H1 (cell line): Measurements from ENCODE around the gene IFNL4. TPM values are rescaled to one million over a fixed set of nuclear protein-coding genes. Genes with fewer than 3 reads are reported as not detected.

ENCODE experiments used
- CTCF ChIA-PET: fragments of 300-600 bp; sonication (Branson Sonifier 250); formaldehyde crosslinking; loops from one replicate; lab custom pipeline; 2021; ENCODE audit not compliant: partially characterized antibody; lab: Charles Lee
- POLR2A ChIA-PET: fragments of 300-600 bp; sonication (Branson Sonifier 250); formaldehyde crosslinking; loops from one replicate; lab custom pipeline; 2021; ENCODE audit warnings: inconsistent platforms; ENCODE audit not compliant: partially characterized antibody; lab: Charles Lee
- DNase-seq, 2 experiments: peaks; one replicate each; pipeline versions ENCODE4 v3.0.0 to v3.0.0-alpha.2; 2010 to 2022; ENCODE audit warnings: low spot score in 2 of 2, low read depth in 1 of 2, mixed read lengths in 1 of 2
- FAIRE-seq: peaks from 2 replicates; lab custom pipeline; 2011; peaks lifted over from hg19 to GRCh38; lab: Jason Lieb, UNC
- H2AFZ ChIP-seq: 2 replicates; pipeline ENCODE4 v1.8.1; 2012; ENCODE audit warnings: low read length, inconsistent platforms
- H2AK5ac ChIP-seq: 2 replicates; pipeline ENCODE4 v1.6.1; 2013; ENCODE audit warnings: low read depth, low read length
- H2BK120ac ChIP-seq: replicated peaks from 2 replicates; pipeline ENCODE3; 2013; ENCODE audit warnings: low read depth, low read length, inconsistent platforms
- H2BK12ac ChIP-seq: 2 replicates; pipeline ENCODE4 v1.6.1; 2013; ENCODE audit warnings: low read depth, low read length
- H2BK15ac ChIP-seq: 2 replicates; pipeline ENCODE4 v1.6.1; 2013; ENCODE audit warnings: low read length
- H2BK20ac ChIP-seq: 2 replicates; pipeline ENCODE4 v1.6.1; 2013; ENCODE audit warnings: low read length
- H2BK5ac ChIP-seq: 2 replicates; pipeline ENCODE4 v1.6.1; 2013; ENCODE audit warnings: low read depth, low read length
- H3K14ac ChIP-seq: 2 replicates; pipeline ENCODE4 v1.6.1; 2013; ENCODE audit warnings: inconsistent platforms; ENCODE audit not compliant: insufficient read length
- H3K18ac ChIP-seq: 2 replicates; pipeline ENCODE4 v1.6.1; 2013; ENCODE audit warnings: low read length; ENCODE audit errors: extremely low read depth
- H3K23ac ChIP-seq: 2 replicates; pipeline ENCODE4 v1.6.1; 2013; ENCODE audit warnings: inconsistent platforms; ENCODE audit not compliant: insufficient read length
- H3K23me2 ChIP-seq: 2 replicates; pipeline ENCODE4 v1.6.1; 2013; ENCODE audit warnings: low read depth, low read length
- H3K27ac ChIP-seq: 2 replicates; pipeline ENCODE4 v1.6.1; 2011; ENCODE audit warnings: low read depth, low read length, inconsistent platforms
- H3K27me3 ChIP-seq, 4 experiments: replicated peaks in 1 of 4; 1 replicate in 1 of 4; 2 replicates in 3 of 4; pipeline versions ENCODE4 v1.6.1 to v1.8.1; 2011 to 2013; ENCODE audit warnings: low read length in 3 of 4, mild to moderate bottlenecking in 3 of 4, inconsistent platforms in 2 of 4, mixed read lengths in 2 of 4, moderate library complexity in 1 of 4; ENCODE audit not compliant: control insufficient read depth in 3 of 4, insufficient read depth in 3 of 4; ENCODE audit errors: extremely low read depth in 1 of 4
- H3K36me3 ChIP-seq, 4 experiments: 2 replicates each; pipeline versions ENCODE4 v1.6.1 to v1.8.1; 2011 to 2013; ENCODE audit warnings: mild to moderate bottlenecking in 4 of 4, low read length in 3 of 4, moderate library complexity in 2 of 4, control low read depth in 1 of 4, inconsistent platforms in 1 of 4; ENCODE audit not compliant: insufficient read depth in 4 of 4, control insufficient read depth in 2 of 4
- H3K4ac ChIP-seq: replicated peaks from 2 replicates; pipeline ENCODE3; 2013; ENCODE audit warnings: low read length, low read depth, mixed read lengths, inconsistent platforms; ENCODE audit not compliant: insufficient read length
- H3K4me1 ChIP-seq, 4 experiments: replicated peaks in 1 of 4; 1 replicate in 1 of 4; 2 replicates in 3 of 4; pipeline versions ENCODE4 v1.6.1 to v1.8.1; 2011 to 2013; ENCODE audit warnings: low read length in 3 of 4, inconsistent platforms in 2 of 4, mixed read lengths in 1 of 4; ENCODE audit not compliant: insufficient read depth in 4 of 4, control insufficient read depth in 3 of 4
- H3K4me2 ChIP-seq, 2 experiments: 2 replicates each; pipeline versions ENCODE4 v1.6.1 to v1.8.1; 2011 to 2013; ENCODE audit warnings: low read depth in 2 of 2, low read length in 2 of 2, control low read depth in 1 of 2, inconsistent platforms in 1 of 2, mild to moderate bottlenecking in 1 of 2; ENCODE audit not compliant: insufficient read depth in 1 of 2
- H3K4me3 ChIP-seq, 4 experiments: fragments of 200-600, 300-600 bp in 1 of 4; sonication (generic), shearing (Covaris generic), sonication (Bioruptor Twin) in 1 of 4; 2 replicates each; pipeline versions ENCODE4 v1.5.1 to v1.8.1; 2011 to 2016; ENCODE audit warnings: low read length in 4 of 4, low read depth in 3 of 4, control low read depth in 2 of 4, inconsistent platforms in 2 of 4, mild to moderate bottlenecking in 2 of 4, mixed read lengths in 1 of 4, moderate library complexity in 1 of 4; ENCODE audit not compliant: insufficient read depth in 2 of 4; ENCODE audit errors: extremely low read depth in 1 of 4
- H3K56ac ChIP-seq: replicated peaks from 2 replicates; pipeline ENCODE3; 2013; ENCODE audit warnings: low read depth, mild to moderate bottlenecking, mixed read lengths, low read length, inconsistent platforms; ENCODE audit not compliant: insufficient read length
- H3K79me1 ChIP-seq: 2 replicates; pipeline ENCODE4 v1.6.1; 2013; ENCODE audit warnings: low read depth, low read length, control low read depth
- H3K79me2 ChIP-seq, 2 experiments: 2 replicates each; pipeline versions ENCODE4 v1.6.1 to v1.8.1; 2012 to 2013; ENCODE audit warnings: low read length in 2 of 2, mild to moderate bottlenecking in 2 of 2, inconsistent platforms in 1 of 2; ENCODE audit not compliant: insufficient read depth in 2 of 2, control insufficient read depth in 1 of 2
- H3K9ac ChIP-seq, 4 experiments: replicated peaks in 1 of 4; 1 replicate in 1 of 4; 2 replicates in 3 of 4; pipeline versions ENCODE4 v1.6.1 to v1.8.1; 2011 to 2013; ENCODE audit warnings: low read depth in 3 of 4, low read length in 3 of 4, control low read depth in 2 of 4, mild to moderate bottlenecking in 2 of 4, moderate library complexity in 2 of 4, inconsistent platforms in 1 of 4; ENCODE audit errors: extremely low read depth in 1 of 4
- H3K9me3 ChIP-seq, 2 experiments: 2 replicates each; pipeline versions ENCODE4 v1.6.1 to v1.8.1; 2012 to 2013; ENCODE audit warnings: mild to moderate bottlenecking in 2 of 2, moderate library complexity in 2 of 2, control low read depth in 1 of 2, inconsistent platforms in 1 of 2, low read depth in 1 of 2, low read length in 1 of 2, mixed read lengths in 1 of 2; ENCODE audit not compliant: insufficient read depth in 2 of 2
- H4K20me1 ChIP-seq, 2 experiments: replicated peaks in 1 of 2; 2 replicates each; pipeline versions ENCODE3 to v1.8.1; 2011 to 2013; ENCODE audit warnings: inconsistent platforms in 2 of 2, low read length in 2 of 2, mild to moderate bottlenecking in 1 of 2; ENCODE audit not compliant: insufficient read depth in 2 of 2, control insufficient read depth in 1 of 2
- H4K5ac ChIP-seq: 2 replicates; pipeline ENCODE4 v1.6.1; 2013; ENCODE audit warnings: low read length, low read depth, mixed read lengths, inconsistent platforms; ENCODE audit not compliant: insufficient read length
- H4K8ac ChIP-seq: 2 replicates; pipeline ENCODE4 v1.8.0; 2013; ENCODE audit warnings: mild to moderate bottlenecking, moderate library complexity, low read length, inconsistent platforms; ENCODE audit not compliant: insufficient read depth; ENCODE audit errors: extremely low read depth
- H4K91ac ChIP-seq: replicated peaks from 2 replicates; pipeline ENCODE3; 2013; ENCODE audit warnings: low read length, mixed read lengths, inconsistent platforms; ENCODE audit not compliant: insufficient read length
- CHD2 ChIP-seq: IDR thresholded peaks from 2 replicates; pipeline ENCODE4 v1.6.1; 2012; ENCODE audit warnings: low read length, improper control_type of control experiment
- RBBP5 ChIP-seq: IDR thresholded peaks from 2 replicates; pipeline ENCODE4 v1.7.1; 2012; ENCODE audit warnings: low read depth, mild to moderate bottlenecking, inconsistent platforms, low read length, moderate library complexity, borderline replicate concordance
- SIN3A ChIP-seq, 2 experiments: IDR thresholded peaks in 1 of 2; conservative IDR thresholded peaks in 1 of 2; 2 replicates each; pipeline ENCODE4 v1.6.1; 2011 to 2012; ENCODE audit warnings: low read length in 2 of 2, improper control_type of control experiment in 1 of 2, low read depth in 1 of 2, mild to moderate bottlenecking in 1 of 2
- WGBS, 2 experiments: shearing (Covaris generic) in 1 of 2; methylation state at CpG; one replicate each; pipeline versions ENCODE4 v1.1.6 to v1.1.7; 2013 to 2015; ENCODE audit warnings: low lambda C conversion rate in 2 of 2, mixed read lengths in 2 of 2, inconsistent platforms in 1 of 2, low coverage in 1 of 2, missing lambda C conversion rate in 1 of 2; ENCODE audit not compliant: insufficient replicate concordance in 2 of 2, insufficient coverage in 1 of 2, insufficient read length in 1 of 2; ENCODE audit errors: extremely low coverage in 1 of 2, missing lambda C conversion rate in 1 of 2; 5-methylcytosine and 5-hydroxymethylcytosine counted together
- polyA plus RNA-seq, 7 experiments: library from polyadenylated mRNA; depleted of rRNA in 3 of 7; stranded (reverse) in 5 of 7; unstranded in 2 of 7; fragments of >200 nt in 5 of 7; fragments of 200-250 nt in 2 of 7; gene quantifications; 1 replicate in 5 of 7; 2 replicates in 1 of 7; 4 replicates in 1 of 7; pipeline versions ENCODE4 v1.2.1 to v1.2.3, GENCODE V29; 2011 to 2013; ENCODE audit warnings: missing spikeins in 2 of 7, mixed read lengths in 2 of 7
- total RNA-seq: library from RNA; stranded (reverse); fragmentation: NEBNext Ultra II Directional; extraction: Animal tissue kit (Norgen Biotek cat#: 25700); gene quantifications from 2 replicates; pipeline ENCODE4 v1.2.1, GENCODE V29; 2021

The IFNL4 gene
- total and polyA plus RNA-seq, 2 of the 8 experiments (the other 6 are each of a cell fraction or from before 2014, with no cell fraction given), result not detected

GRCh38 chr19:39206122-39206521, 42.5 kb downstream of the IFNL4 start:
- H3K36me3 ChIP-seq, result no peaks in the 10 kb centered on the region
- H3K9ac ChIP-seq, result no peak overlapping the region
- H3K14ac ChIP-seq, result no peak overlapping the region
- 82% methylated on average over 5 of the region's 6 CpGs; no CpG with 5 or more reads in 1 of the 2 experiments for WGBS, 2 experiments
- no peak overlapping the region for H4K5ac ChIP-seq
- no peak overlapping the region for H3K4me2 ChIP-seq
- no peak overlapping the region for H2BK20ac ChIP-seq
- H3K4me1 ChIP-seq, result peaks cover 0 to 2% (median under 1%) of the 10 kb centered on the region in 4 experiments; a peak in 3 of 7 replicates
- no peaks in the 10 kb centered on the region for H3K23me2 ChIP-seq
- H4K8ac ChIP-seq, result no peak overlapping the region
- CTCF ChIA-PET, result interaction anchor here (1.1 to 3.3 kb wide), 3 partner anchors 10 to 121 kb away, joined by 4 to 15 read pairs (median 5); partner anchors contain the start of gene NCCRP1
- no peak overlapping the region for H2AFZ ChIP-seq
- no peaks in the 10 kb centered on the region for H3K79me1 ChIP-seq
- no peak overlapping the region for H2AK5ac ChIP-seq
- no peaks in the 10 kb centered on the region for H3K79me2 ChIP-seq
- no peak overlapping the region for H3K4ac ChIP-seq
- no peak overlapping the region for H3K56ac ChIP-seq
- no peak for DNase-seq
- no peak overlapping the region for H3K27ac ChIP-seq
- H4K91ac ChIP-seq, result no peak overlapping the region
- H2BK5ac ChIP-seq, result no peak overlapping the region
- no peak for TF ChIP-seq CHD2
- TF ChIP-seq RBBP5, result no peak
- no peak for TF ChIP-seq SIN3A (conservative IDR thresholded peaks at IDR 0.05 in 1 of 2, IDR thresholded peaks at IDR 0.05 in 1 of 2; ENCODE audit: low read depth in 1 of 2, low read length in 2 of 2)
- peaks cover 4 to 23% (median 13%) of the 10 kb centered on the region in 4 experiments; a peak in 6 of 7 replicates for H3K27me3 ChIP-seq
- H4K20me1 ChIP-seq, result no peaks in the 10 kb centered on the region
- H2BK12ac ChIP-seq, result no peak overlapping the region
- POLR2A ChIA-PET, result no interaction called here
- no peak overlapping the region for H2BK15ac ChIP-seq
- no peaks in the 10 kb centered on the region for H3K9me3 ChIP-seq
- no peak overlapping the region for H2BK120ac ChIP-seq
- FAIRE-seq, result no peak
- H3K18ac ChIP-seq, result no peak overlapping the region
- no peak overlapping the region for H3K4me3 ChIP-seq
- no peak overlapping the region for H3K23ac ChIP-seq
